HCT116 (cell line): ENCODE measurements around the gene SIRPG.

Experiments used
- EZH2 ChIP-seq: fragments of 200-600 bp; sonication (generic); IDR thresholded peaks from 2 replicates; pipeline ENCODE4 v1.6.1; 2017; ENCODE audit warnings: antibody characterized with exemption, mixed run types
- POLR2A ChIP-seq: IDR thresholded peaks from 2 replicates; pipeline ENCODE4 v1.7.0; 2011; ENCODE audit warnings: borderline replicate concordance; ENCODE audit not compliant: insufficient read depth, insufficient read length; ENCODE audit errors: extremely low read depth
- POLR2AphosphoS5 ChIP-seq: IDR thresholded peaks from 2 replicates; pipeline ENCODE4 v1.6.1; 2011; ENCODE audit warnings: mild to moderate bottlenecking, low read depth, low read length, moderate library complexity

GRCh38 chr20:1579488-1579887 is 78.1 kb downstream of the SIRPG start:
- TF ChIP-seq EZH2, result no peak
- TF ChIP-seq POLR2AphosphoS5, result no peak
- TF ChIP-seq POLR2A, result no peak
